HG03103 (cell line): Measurements from ENCODE around the gene PDLIM4.

ENCODE experiments used
- ATAC-seq: cut with Tn5 transposase; IDR thresholded peaks from one replicate; pipeline ENCODE4 v1.9.1; 2021; ENCODE audit warnings: low read depth; ENCODE audit not compliant: unreplicated experiment

PDLIM4 gene, protein sequence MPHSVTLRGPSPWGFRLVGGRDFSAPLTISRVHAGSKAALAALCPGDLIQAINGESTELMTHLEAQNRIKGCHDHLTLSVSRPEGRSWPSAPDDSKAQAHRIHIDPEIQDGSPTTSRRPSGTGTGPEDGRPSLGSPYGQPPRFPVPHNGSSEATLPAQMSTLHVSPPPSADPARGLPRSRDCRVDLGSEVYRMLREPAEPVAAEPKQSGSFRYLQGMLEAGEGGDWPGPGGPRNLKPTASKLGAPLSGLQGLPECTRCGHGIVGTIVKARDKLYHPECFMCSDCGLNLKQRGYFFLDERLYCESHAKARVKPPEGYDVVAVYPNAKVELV

DNA sequence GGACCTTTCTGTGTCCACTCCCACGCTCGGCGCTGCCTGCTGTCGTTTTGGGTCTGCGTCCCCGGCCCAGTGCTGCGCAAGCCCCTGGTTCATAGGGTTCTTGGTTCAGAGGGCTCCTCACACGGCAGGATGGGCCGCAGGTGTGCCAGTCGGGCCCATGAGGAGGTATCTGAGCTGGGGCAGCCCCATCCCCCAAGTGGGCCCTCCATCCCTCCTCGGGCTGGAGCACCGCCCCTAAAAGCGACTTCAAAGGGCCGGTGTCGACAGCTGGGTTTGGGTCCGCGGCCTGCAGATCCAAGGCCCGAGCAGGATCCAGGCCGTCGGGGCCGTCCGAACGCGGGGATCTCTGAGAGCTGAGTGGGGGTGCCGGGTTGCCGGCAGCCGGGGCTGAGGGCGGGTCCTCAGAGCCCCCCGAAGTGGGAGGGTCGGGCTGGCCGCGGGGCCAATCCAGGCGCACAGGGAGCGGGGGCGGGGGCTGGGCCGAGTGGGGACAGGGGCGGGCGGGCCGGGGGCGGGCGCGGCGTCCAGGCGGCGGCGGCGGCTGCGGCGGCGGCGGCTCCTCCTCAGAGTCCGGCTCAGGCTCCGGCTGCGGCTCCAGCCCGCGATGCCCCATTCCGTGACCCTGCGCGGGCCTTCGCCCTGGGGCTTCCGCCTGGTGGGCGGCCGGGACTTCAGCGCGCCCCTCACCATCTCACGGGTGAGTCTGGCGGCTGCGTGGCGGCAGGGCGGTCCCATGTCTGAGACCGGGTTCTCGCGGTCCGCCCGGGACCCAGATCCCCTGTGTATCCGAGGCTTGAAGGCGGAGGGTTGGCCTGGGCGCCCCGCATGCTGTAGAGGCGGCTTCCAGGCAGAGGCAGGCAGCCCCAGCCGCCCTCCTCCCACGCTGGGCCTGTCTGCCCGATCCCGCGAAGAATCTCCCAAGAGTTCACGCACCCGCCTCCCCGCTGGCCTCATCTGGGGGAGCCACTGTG, at the start of gene PDLIM4:
Gene PDLIM4, plus strand, starts transcription at position 566 of the 971 bp plus-strand sequence. Its CDS starts 39 bp downstream, at position 605.
- ATAC-seq = no peak

DNA sequence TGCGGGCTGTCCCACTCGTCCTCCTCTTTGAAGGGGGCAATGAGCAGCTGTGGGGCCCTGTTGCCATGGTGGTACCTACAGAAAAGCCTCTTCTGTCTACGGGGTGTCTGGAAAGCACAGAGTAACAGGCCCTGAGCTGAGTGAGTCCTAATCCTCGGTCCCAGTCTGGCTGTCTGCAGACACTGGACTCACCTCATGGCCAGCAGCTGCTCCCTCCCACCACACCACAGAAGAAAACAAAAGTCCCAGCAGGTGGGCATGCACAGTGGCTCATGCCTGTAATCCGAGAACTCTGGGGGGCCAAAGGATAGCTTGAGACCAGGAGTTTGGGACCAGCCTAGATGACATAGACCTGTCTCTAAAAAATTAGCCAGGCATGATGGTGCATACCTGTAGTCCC, 49.7 kb upstream of the PDLIM4 start:
- no peak for ATAC-seq

DNA sequence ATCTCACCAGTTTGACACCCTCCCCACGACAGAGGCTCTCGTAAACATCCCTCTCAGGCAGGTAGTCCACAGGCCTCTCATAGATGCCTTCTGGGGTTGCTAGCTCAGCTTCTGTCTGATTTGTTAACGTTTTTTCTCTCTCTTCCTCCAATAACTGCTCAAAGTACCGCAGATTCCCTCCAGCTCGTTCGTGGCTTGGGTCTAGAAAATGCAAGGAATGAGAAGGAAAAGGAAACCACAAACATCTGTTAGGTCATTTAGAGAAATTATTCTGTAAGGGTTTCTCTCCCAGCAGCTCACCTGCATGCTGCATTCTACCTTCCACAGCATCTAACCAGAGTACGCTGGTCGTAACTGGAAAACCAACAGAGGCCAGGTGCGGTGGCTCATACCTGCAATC, 48.4 kb upstream of the PDLIM4 start:
- ATAC-seq = no peak

DNA sequence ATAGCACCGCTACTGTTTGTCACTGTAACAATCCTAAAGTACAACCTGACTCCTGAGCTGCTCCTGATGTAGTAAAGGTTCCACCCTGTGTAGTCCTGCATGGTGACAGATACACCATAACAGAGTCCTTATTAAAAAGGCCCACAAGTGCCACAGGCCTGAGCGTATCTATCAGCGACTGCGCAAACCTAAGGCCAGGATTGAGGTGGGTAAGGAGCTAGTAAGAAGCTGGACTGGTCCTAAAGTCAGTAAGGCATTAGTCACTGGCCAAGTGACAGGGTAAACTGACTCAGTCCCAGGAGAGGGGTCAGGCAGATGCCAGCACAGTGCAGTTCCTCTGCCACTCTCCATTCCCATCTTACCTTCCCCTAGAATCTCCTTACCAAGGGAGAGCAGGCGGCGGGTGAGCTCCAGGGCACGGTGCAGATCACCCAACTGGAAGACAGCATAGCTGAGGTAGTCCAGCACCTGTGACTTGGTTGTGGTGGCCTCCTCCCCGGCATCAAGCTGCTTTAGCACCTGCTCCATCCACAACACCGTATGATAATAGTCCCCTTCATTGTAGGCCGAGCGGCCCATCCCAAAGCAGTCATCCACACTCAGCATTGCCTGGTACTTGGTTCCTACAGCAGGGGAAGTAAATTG, 47.5 kb upstream of the PDLIM4 start:
- no peak for ATAC-seq

DNA sequence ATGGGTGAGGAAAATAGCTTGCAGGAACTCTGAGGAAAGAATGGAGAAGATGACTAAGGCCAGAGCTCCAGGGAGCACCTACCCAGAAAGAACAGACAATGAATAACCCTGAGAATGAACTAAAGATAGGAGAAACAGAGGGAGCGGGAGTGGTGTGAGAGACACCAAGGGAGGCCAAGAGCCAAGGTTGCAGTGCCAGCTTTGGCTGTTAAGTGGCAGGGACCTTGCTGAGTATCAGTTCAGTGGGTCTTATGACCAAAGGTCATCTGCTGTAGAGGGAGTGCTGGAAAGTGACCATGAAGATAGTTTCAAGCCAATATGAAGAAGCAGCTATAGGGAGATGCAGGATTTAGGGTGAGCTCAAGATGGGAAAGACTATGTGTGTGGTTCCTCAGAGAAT, 46.6 kb upstream of the PDLIM4 start:
- ATAC-seq = no peak

DNA sequence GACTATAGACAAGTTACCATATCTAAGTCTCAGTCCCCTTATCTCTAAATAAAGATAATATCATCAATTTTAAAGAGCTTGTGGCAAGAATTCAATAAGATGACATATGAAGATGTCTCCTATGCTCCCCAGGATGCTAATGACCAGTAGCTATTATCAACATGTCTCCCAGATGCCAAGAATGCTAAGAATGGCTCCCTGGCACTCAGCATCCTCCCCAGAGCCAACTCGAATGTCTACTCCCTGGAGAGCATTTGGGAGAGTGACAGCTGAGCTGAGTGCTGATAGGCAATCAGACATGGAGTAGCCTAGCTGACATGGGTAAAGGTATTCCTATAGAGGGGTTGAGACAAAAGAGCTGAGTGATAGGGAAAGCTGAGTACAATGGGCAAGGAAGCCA, 45.7 kb upstream of the PDLIM4 start:
- no peak for ATAC-seq

DNA sequence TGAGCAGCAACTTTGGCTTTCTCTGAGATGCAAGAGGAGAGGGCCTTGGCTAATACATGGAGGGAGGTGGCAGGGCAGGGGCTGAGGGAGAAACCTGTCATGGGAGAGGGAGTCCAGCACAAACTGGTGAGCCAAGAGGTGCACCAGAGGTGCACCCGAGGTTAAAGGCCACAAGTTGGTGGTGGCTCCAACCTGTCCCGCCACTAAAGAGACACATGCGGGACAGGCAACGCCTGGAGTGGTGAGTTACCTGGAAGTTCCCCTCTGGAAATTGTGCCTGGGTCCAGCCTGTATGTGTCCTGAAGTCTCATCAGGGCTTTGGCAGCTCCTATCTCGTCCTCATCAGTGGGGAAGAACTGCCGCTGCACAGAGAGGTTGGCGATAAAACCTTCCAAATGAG, 43.8 kb upstream of the PDLIM4 start:
- no peak for ATAC-seq

DNA sequence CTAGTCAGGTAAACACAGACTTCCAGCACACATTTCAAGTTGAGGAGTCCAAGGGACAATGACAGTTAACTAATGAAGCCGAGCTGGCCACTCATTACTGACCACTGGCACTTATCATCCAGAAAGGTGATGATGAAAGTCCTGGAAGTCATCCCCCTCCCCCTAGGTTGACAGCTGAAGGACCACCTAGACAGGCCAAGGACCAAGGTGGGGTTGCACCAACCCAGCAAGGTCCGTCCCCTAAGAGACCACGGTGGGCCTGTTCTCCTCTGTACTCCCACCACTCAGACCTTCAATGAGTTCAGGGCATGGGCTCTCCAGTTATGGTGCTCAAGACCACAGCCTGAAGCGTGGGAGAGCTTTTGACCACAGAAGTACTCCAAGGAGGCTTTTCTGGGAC, 43.0 kb upstream of the PDLIM4 start:
- ATAC-seq = no peak

DNA sequence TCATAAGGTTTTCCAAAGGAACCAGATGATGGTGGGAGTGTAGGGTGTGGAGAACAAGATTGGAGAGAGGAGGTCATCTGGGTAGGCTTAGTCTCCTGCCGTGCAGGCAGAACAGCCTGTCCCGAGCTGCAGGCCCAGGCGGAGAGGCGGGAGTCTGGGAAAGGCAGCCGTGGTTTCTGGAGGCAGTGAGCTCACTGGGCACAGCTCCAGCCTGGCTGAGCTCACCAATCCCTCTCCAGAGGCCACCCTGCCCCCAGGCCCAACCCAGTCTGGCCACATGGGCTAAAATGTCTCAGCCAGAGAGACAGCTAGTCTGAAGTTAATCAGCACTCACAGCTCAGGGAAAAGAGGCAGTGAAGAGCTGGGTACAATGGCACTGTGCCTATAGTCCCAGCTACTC, 42.2 kb upstream of the PDLIM4 start:
- ATAC-seq = no peak

DNA sequence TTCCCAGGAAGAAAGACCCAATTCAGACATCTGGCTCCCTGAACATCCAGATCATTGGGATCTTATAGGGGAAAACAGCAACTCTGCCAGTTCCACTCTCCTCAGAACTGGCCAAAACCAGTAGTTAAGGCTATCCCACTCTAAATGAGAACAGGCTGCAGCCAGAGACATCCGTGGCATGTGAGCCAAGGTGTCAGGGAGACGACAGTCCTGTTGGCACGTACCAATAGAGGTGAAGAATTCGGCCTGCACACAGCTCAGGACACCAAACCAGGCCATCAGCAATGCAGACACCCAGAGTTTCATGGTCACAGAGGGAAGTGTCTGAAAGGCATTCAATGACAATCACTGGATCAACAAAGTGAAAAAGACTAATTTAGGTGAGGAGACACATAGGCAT, 39.2 kb upstream of the PDLIM4 start:
- no peak for ATAC-seq

DNA sequence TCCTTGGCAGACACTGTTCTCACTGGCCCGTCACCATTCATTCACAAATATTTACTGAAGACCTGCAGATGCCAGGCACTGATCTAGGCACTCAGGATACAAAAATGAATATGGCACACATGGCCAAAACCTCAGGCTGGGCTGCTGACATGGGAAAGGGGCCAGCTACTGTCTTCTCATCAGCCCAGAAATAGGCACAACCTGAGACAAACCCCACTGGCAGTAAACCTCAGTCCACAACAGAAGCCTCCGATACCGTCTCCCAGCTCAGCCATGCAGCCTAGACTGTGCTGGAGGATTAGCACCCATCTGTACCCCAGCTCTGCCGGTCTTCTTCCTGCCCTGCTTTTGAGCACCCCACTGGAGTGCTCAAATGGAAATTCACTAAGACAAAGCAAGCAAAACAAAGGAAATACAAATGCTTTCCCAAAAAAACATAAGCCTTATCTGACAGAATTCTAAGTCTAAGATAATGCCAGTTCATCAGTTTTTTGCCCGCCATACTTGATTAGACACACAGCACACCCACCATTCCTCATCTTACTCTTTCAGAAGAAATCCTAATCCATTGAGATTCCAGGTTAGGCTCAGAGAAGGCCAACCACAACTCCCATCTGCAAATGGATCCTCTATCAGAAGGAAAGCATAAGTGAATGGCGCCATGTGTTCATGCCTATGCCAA, 38.1 kb upstream of the PDLIM4 start:
- ATAC-seq = no peak

DNA sequence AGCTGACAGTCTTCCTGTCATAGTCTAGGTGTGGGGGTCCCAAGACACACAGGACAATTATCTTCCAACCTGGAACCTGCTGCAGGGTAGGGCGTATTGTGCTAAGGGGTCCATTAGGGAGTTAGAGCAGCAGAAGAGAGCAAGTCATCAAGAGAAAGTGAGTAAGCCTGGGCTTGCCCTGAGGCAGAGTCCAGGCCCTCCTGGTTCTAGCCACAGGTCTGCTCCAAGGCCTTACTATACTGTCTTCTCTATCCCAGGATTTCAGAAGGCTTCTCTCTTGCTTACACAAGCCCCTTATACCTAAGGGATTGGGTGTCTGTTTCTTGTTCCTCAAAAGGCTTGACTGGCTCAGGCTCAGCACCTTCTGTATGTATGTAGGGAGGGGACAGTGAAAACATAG, 37.5 kb upstream of the PDLIM4 start:
- ATAC-seq = no peak

DNA sequence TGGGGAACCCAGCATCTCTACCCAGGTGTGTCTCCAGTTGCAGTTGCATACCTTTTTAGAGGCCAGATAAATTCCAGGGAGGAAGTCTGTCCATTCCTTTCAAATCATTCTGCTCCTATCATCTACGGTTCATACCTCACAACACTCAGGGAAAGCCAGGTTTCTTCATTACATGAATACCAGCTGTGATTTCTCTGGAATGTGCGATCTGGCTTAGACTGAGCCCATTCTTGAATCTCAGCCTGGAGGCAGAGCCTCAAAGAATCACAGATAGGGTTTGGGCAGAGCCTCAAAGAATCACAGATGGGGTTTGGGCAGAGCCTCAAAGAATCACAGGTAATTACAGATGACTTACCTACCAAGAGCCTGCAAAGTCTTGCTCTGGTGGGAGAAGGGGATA, 37.0 kb upstream of the PDLIM4 start:
- ATAC-seq = no peak

DNA sequence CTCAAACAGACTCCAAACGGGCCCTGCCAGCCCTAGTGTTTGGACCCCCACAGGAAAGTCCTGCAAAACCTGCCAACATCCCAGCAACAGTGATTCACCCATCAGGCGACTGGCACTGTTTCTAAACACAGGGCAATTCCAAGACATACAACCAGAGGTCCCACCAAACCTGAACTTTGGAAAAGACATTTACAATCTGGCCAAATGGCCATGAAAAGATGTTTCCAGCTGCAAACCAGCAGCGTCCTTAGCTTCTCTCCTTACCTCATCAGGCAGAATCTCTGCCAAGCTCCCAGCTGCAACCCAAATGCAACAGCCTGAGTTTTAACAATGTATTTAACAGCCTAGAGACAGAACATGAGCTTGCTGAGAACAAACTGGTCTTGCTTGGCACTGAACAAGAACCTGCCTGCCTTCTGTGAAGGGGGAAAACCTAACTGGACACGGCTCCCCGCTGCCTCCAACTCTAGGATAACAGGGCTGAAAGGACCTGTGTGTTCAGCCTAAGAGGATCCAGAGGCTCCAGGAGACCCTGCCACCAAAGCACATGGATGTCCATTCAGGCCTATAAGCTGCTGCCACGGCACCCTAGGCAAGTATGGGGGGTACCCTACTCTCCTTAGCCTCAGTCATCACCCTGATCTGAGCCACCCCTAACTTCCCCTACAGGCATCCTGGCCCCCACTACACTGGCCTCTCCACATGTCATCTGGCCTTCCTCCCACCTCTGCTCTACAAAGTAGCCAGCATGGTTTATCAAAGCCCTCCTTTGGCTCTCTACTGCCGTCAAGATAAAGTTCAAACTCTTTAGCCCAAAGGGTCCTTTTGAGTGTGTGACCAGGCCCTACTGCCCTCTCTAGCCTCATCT, 35.5 kb upstream of the PDLIM4 start:
- no peak for ATAC-seq

DNA sequence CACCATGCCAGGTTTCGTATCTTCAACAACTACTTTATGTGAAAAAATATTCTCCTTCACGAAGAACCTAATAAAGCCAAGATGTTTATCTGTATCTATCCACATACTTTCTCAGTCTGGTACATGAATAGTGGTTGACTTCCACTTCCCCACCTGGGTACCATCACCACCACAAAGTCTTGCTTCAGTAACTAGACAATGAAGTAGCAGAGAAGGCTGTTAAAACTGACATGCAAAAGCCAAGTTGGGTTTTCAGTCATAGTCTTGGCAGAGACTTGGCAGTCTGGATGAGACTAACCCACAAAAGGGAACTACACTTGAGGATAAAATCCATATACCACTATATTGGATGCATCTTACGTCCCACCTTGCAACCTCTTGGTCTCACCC, 34.9 kb upstream of the PDLIM4 start:
- ATAC-seq = peak; percentile 71

DNA sequence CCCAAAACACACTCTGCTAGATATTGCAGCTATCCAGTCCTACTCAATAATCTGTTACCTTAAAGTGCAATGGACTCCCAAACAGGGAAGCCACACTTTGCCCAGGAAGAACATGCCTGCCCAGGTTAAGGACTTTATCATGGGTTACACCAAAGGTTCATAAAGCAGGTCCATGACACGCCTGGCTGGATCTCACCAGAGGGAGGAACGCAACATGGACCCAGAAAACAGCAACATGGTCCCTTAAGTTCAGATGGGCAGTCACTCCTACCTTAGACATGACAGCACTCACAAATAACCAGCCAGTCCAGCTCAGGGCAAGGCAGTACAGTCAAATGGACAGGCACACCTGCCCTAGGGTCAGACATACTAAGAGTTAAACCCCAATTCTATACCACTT, 33.6 kb upstream of the PDLIM4 start:
- ATAC-seq = no peak

DNA sequence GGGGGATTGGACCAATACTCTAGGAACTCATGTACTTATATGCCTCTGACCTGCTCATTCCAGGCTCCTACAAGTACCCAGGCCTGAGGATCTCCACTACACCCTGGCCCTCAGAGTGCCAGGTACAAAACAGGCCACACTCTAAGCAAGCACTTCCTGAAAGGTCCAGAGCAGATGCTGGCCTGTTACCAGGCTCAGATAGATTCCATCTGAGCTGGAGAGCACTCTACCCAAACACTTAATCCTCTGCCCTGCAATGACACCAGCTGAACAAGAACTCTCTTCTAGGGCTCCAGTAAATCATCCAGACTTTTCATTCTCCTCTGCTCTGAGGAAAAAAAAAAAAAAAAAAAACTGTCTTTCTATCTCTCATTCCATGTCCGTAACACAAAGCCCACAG, 32.8 kb upstream of the PDLIM4 start:
- no peak for ATAC-seq

DNA sequence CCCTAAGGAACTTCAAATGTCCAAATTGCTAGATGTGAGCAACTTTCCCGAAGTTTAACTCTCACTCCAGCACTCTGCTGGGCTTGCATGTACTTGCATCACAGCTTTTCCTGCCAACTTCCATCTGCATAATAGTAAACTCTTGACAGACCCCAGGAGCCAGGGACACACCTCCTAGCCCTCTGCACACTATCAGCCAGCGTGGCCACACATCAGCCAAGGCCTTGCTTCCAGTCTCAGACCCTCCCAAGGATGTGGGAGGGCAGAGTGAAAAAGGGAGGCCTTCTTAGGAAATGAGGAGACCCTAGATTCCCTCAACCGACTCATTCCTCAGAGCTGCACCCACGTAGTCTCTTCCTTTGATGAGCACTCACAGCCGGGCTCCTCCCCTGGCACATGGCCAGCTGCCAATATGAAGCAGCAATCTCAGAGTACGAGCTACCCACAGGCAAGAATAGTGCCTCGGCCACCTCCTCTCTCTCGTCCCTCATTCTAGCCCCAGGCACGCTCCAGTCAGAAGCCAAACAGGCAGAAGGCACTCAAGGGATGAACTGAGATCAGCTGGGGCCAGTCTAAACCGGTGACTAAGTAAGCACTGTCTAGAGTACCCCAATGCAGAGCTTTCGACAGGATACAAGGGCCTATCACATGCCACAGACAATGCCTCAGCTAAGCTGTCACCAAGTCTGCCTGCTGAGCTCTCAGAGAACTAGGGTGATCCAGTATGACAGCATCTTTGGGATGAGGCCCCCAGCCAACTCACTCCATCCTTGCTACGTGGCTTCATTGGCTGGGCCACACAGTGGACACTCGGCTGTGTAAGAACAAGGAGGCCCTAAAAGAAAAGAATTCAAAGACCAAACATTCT, 32.1 kb upstream of the PDLIM4 start:
- no peak for ATAC-seq
